HepG2 (cell line): ENCODE results near the gene SLC19A1. TPM values are rescaled to one million over a fixed set of nuclear protein-coding genes. Genes with fewer than 3 reads are reported as not detected.

Experiments
- ARNT2 ChIP-seq: sonication (generic); formaldehyde crosslinking; IDR thresholded peaks from 2 replicates; pipeline ENCODE4 v1.8.0; 2022; ENCODE audit warnings: mild to moderate bottlenecking, low read depth, missing genetic modification reagents, moderate library complexity
- ATF6 ChIP-seq: sonication (generic); formaldehyde crosslinking; conservative IDR thresholded peaks from 2 replicates; pipeline ENCODE4 v1.4.0; 2020; ENCODE audit warnings: missing genetic modification reagents
- EED ChIP-seq: sonication (generic); formaldehyde crosslinking; IDR thresholded peaks from 2 replicates; pipeline ENCODE4 v1.5.0; 2020; ENCODE audit warnings: mild to moderate bottlenecking, missing genetic modification reagents
- FOXP4 ChIP-seq: sonication (generic); formaldehyde crosslinking; IDR thresholded peaks from 2 replicates; pipeline ENCODE4 v1.4.0; 2020; ENCODE audit warnings: missing genetic modification reagents
- GATA4 ChIP-seq: sonication (generic); IDR thresholded peaks from 2 replicates; pipeline ENCODE4 v1.6.1; 2016; ENCODE audit warnings: antibody characterized with exemption, low read depth, borderline replicate concordance
- GLMP ChIP-seq: sonication (generic); formaldehyde crosslinking; IDR thresholded peaks from 2 replicates; pipeline ENCODE4 v1.9.0; 2021; ENCODE audit warnings: missing genetic modification reagents, mild to moderate bottlenecking, borderline replicate concordance
- GPN1 ChIP-seq: sonication (generic); formaldehyde crosslinking; IDR thresholded peaks from 2 replicates; pipeline ENCODE4 v1.5.1; 2020; ENCODE audit warnings: missing genetic modification reagents, borderline replicate concordance
- JARID2 ChIP-seq: sonication (generic); formaldehyde crosslinking; IDR thresholded peaks from 2 replicates; pipeline ENCODE4 v1.8.1; 2023; ENCODE audit warnings: missing genetic modification reagents, inconsistent platforms; ENCODE audit not compliant: insufficient replicate concordance
- RFX5 ChIP-seq: IDR thresholded peaks from 2 replicates; pipeline ENCODE4 v1.6.1; 2011; ENCODE audit warnings: low read depth, low read length, improper control_type of control experiment
- SMARCE1 ChIP-seq: fragments of 450-650 bp; IDR thresholded peaks from 2 replicates; pipeline ENCODE4 v1.6.1; 2017; ENCODE audit warnings: borderline replicate concordance
- SNAPC5 ChIP-seq: sonication (generic); formaldehyde crosslinking; IDR thresholded peaks from 2 replicates; pipeline ENCODE4 v1.8.1; 2023; ENCODE audit warnings: mild to moderate bottlenecking, missing genetic modification reagents, borderline replicate concordance
- TEF ChIP-seq: sonication (generic); formaldehyde crosslinking; IDR thresholded peaks from 2 replicates; pipeline ENCODE4 v1.5.0; 2020; ENCODE audit warnings: missing genetic modification reagents
- TFDP2 ChIP-seq: sonication (generic); formaldehyde crosslinking; IDR thresholded peaks from 2 replicates; pipeline ENCODE4 v1.4.0; 2020; ENCODE audit warnings: missing genetic modification reagents
- ZBTB20 ChIP-seq: sonication (generic); formaldehyde crosslinking; IDR thresholded peaks from 2 replicates; pipeline ENCODE4 v1.8.1; 2023; ENCODE audit warnings: missing genetic modification reagents, low read depth, mild to moderate bottlenecking, borderline replicate concordance
- ZBTB43 ChIP-seq: sonication (generic); formaldehyde crosslinking; conservative IDR thresholded peaks from 2 replicates; pipeline ENCODE4 v1.4.0; 2020; ENCODE audit warnings: missing genetic modification reagents
- ZNF44 ChIP-seq: sonication (generic); formaldehyde crosslinking; IDR thresholded peaks from 2 replicates; pipeline ENCODE4 v1.5.1; 2020; ENCODE audit warnings: mild to moderate bottlenecking, missing genetic modification reagents
- ZNF639 ChIP-seq: conservative IDR thresholded peaks from 2 replicates; pipeline ENCODE4 v1.6.1; 2018; ENCODE audit warnings: missing genetic modification reagents
- ZNF772 ChIP-seq: sonication (generic); formaldehyde crosslinking; IDR thresholded peaks from 2 replicates; pipeline ENCODE4 v1.5.0; 2020; ENCODE audit warnings: mild to moderate bottlenecking, missing genetic modification reagents
- polyA plus RNA-seq, 8 experiments: library from polyadenylated mRNA; depleted of rRNA in 3 of 8; stranded (reverse) in 7 of 8; unstranded in 1 of 8; fragments of >200 nt; fragmentation: Illumina TruSeq in 4 of 8; extraction: Trizol in 4 of 8; gene quantifications; 2 replicates each; pipeline versions ENCODE4 v1.2.1 to v1.2.3, GENCODE V29; 2011 to 2016; ENCODE audit warnings: low read depth in 4 of 8, missing spikeins in 1 of 8, mixed read lengths in 1 of 8; ENCODE audit not compliant: insufficient read depth in 1 of 8
- total RNA-seq, 5 experiments: library from RNA; depleted of rRNA; stranded (reverse); fragments of >200 nt; fragmentation: Illumina TruSeq; extraction: Trizol; gene quantifications; 2 replicates each; pipeline ENCODE4 v1.2.3, GENCODE V29; 2016; ENCODE audit warnings: low read depth in 1 of 5

SLC19A1 gene
- total and polyA plus RNA-seq, 2 of the 13 experiments (the other 11 are each of a cell fraction or from before 2014, with no cell fraction given) = 21.8 to 23.0 TPM

- TF ChIP-seq SNAPC5 = no peak
- no peak for TF ChIP-seq GLMP (CRISPR knock-in tag)
- 0 out of 2 replicates have a peak, but pooled peaks have one; percentile 43 for TF ChIP-seq GATA4
- 0 out of 2 replicates have a peak, but pooled peaks have one; percentile 27 for TF ChIP-seq ARNT2
- TF ChIP-seq ZNF639 (CRISPR knock-in tag) = peak; percentile 56
- TF ChIP-seq FOXP4 (CRISPR knock-in tag) = peak; percentile 91
- peak; percentile 80 for TF ChIP-seq TFDP2 (CRISPR knock-in tag)
- TF ChIP-seq ZBTB20 (CRISPR knock-in tag) = peak; percentile 26; the same call in 1 of the 2 replicates
- no peak for TF ChIP-seq ZNF44
- TF ChIP-seq ZBTB43 = peak; percentile 97
- no peak for TF ChIP-seq EED (CRISPR knock-in tag)
- TF ChIP-seq SMARCE1 = no peak
- no peak for TF ChIP-seq RFX5
- TF ChIP-seq ZNF772 (CRISPR knock-in tag) = peak; percentile 32
- TF ChIP-seq TEF (CRISPR knock-in tag) = no peak
- TF ChIP-seq JARID2 = peak; percentile 57
- TF ChIP-seq ATF6 (CRISPR knock-in tag) = 0 out of 2 replicates have a peak, but pooled peaks have one; percentile 71
- TF ChIP-seq GPN1 (CRISPR knock-in tag) = no peak
Measured at GRCh38 chr21:45471525-45472221, 70.6 kb downstream of the SLC19A1 start (continued).
